PC-3 (cell line): ENCODE data around the gene TTC9B. TPM values are rescaled to one million over a fixed set of nuclear protein-coding genes. Genes with fewer than 3 reads are reported as not detected.
A peak's percentile ranks its signal among the peaks of the same experiment; 100 is the strongest.

Experiments
- ATAC-seq: fragments of 200-7000 bp; cut with Tn5 transposase; 2 replicates; pipeline ENCODE4 v1.9.1; 2020; ENCODE audit warnings: mild to moderate bottlenecking, moderate library complexity
- BruUV-seq: library from RNA; stranded (reverse); fragments of 400-500 nt; replicated peaks from 2 replicates; lab custom pipeline; 2021; lab: Mats Ljungman, UMichigan
- CTCF ChIA-PET: fragments of 300-600 bp; sonication (Branson Sonifier 250); formaldehyde crosslinking; loops from one replicate; lab custom pipeline; 2022; ENCODE audit warnings: antibody characterized with exemption; lab: Charles Lee
- POLR2A ChIA-PET: fragments of 300-600 bp; sonication (Branson Sonifier 250); formaldehyde crosslinking; loops from one replicate; lab custom pipeline; 2022; ENCODE audit warnings: antibody characterized with exemption; ENCODE audit not compliant: unreplicated experiment; lab: Charles Lee
- DNase-seq: peaks from one replicate; pipeline ENCODE4 v3.0.0-alpha.2; 2015
- H2AFZ ChIP-seq: fragments of 300-600 bp; sonication (generic); 2 replicates; pipeline ENCODE4 v1.6.0; 2016; ENCODE audit warnings: antibody characterized with exemption, low read length
- H3F3A ChIP-seq: fragments of 300-600 bp; sonication (generic); one replicate; pipeline ENCODE4 v1.6.0; 2017; ENCODE audit warnings: antibody characterized with exemption, low read length, control low read depth, mild to moderate bottlenecking; ENCODE audit not compliant: unreplicated experiment
- H3K27ac ChIP-seq: fragments of 300-600 bp; sonication (generic); 2 replicates; pipeline ENCODE4 v1.5.1; 2016; ENCODE audit warnings: mild to moderate bottlenecking, low read length
- H3K27me3 ChIP-seq: fragments of 300-600 bp; sonication (generic); 2 replicates; pipeline ENCODE4 v1.6.1; 2016; ENCODE audit warnings: low read length, mixed read lengths
- H3K36me3 ChIP-seq: fragments of 300-600 bp; sonication (generic); 2 replicates; pipeline ENCODE4 v1.6.1; 2016; ENCODE audit warnings: low read depth, mixed run types, low read length, mixed read lengths
- H3K4me1 ChIP-seq: fragments of 300-600 bp; sonication (generic); 2 replicates; pipeline ENCODE4 v1.5.1; 2016; ENCODE audit warnings: low read length; ENCODE audit not compliant: insufficient read depth
- H3K4me2 ChIP-seq: fragments of 300-600 bp; sonication (generic); 2 replicates; pipeline ENCODE4 v1.6.0; 2016; ENCODE audit warnings: low read length
- H3K4me3 ChIP-seq: fragments of 300-600 bp; sonication (generic); 2 replicates; pipeline ENCODE4 v1.5.1; 2016; ENCODE audit warnings: mild to moderate bottlenecking, low read length, mixed read lengths
- H3K79me2 ChIP-seq: fragments of 300-600 bp; sonication (generic); 2 replicates; pipeline ENCODE4 v1.6.1; 2017; ENCODE audit warnings: low read length, mixed read lengths
- H3K9ac ChIP-seq: fragments of 300-600 bp; sonication (generic); 2 replicates; pipeline ENCODE4 v1.6.0; 2016; ENCODE audit warnings: mild to moderate bottlenecking, low read length
- H3K9me2 ChIP-seq: fragments of 300-600 bp; sonication (generic); replicated peaks from 2 replicates; pipeline ENCODE4 v1.6.1; 2016; ENCODE audit warnings: mixed run types, low read length, mixed read lengths
- H3K9me3 ChIP-seq: fragments of 300-600 bp; sonication (generic); 2 replicates; pipeline ENCODE4 v1.6.1; 2016; ENCODE audit warnings: low read length, mixed read lengths
- H4K20me1 ChIP-seq: fragments of 300-600 bp; sonication (generic); 2 replicates; pipeline ENCODE4 v1.6.1; 2016; ENCODE audit warnings: low read length, mixed read lengths
- CTCF ChIP-seq: fragments of 300-600 bp; sonication (generic); conservative IDR thresholded peaks from 2 replicates; pipeline ENCODE4 v1.5.1; 2017; ENCODE audit warnings: antibody characterized with exemption, low read depth, mild to moderate bottlenecking, low read length
- EZH2 ChIP-seq: fragments of 300-600 bp; sonication (generic); IDR thresholded peaks from one replicate; pipeline ENCODE4 v1.6.1; 2017; ENCODE audit warnings: antibody characterized with exemption, mild to moderate bottlenecking, low read length; ENCODE audit not compliant: unreplicated experiment
- EZH2phosphoT487 ChIP-seq: fragments of 300-600 bp; sonication (generic); IDR thresholded peaks from 2 replicates; pipeline ENCODE4 v1.6.1; 2018; ENCODE audit warnings: mild to moderate bottlenecking, antibody characterized with exemption, low read length, borderline replicate concordance
- intact Hi-C: fragments of 100-400 bp; cut with micrococcal nuclease; formaldehyde crosslinking; loops from 2 replicates; pipeline ENCODE4 v1.9.0; 2023
- total RNA-seq: library from RNA; depleted of rRNA; stranded (reverse); fragments of >200 nt; gene quantifications from 2 replicates; pipeline ENCODE4 v1.2.3, GENCODE V29; 2014

The TTC9B gene
- total RNA-seq, 1 experiment from 2014 or later = 0.15 TPM

DNA sequence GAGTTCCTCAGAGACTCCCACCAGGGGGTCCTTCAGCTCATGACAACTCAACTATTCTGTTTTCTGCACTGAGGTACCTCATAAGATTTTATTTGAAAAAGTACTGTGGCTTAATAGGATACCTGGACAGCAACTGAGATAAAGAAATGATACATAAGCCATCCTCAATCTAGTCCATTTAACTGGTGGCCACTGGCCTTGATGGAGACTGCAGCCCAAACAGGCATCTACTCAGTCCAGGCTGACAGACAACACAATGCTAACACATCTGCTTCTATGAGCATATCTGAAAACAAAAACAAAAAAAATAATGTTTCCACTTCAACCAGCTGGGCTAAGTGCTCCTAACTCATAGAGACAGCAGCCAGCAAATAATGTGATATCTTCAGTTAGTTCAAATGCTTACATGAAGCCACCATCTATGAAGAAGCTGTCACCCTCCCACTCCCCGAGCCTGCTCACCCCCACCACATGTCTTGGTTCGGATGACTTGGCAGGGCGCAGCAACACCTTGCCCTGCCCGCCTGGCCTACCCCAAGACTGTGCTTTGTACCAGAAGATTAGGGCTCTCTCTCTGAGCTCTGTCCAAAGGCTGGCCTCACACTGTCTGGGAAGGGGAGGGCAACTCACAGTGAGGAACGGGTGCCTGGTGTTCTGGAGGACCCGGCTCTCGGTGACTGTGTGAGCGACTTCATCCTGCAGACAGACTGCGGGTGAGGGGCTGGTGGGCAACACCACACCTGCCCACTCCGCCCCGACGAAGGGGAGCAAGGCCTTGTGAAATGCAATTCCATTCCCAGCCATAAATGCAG, 21.4 kb upstream of the TTC9B start:
- ATAC-seq (no peak), DNase-seq (no peak)
- ChIA-PET CTCF (no interaction called here), POLR2A (no interaction called here)
- Histone ChIP-seq H4K20me1 (no peaks in the 10 kb centered on the region), H3K4me1 (no peaks in the 10 kb centered on the region), H3K79me2 (no peaks in the 10 kb centered on the region), H3K27me3 (no peaks in the 10 kb centered on the region), H3K36me3 (peaks cover 2% of the 10 kb centered on the region; the same call in 1 of the 2 replicates), H3K4me3 (no peak overlapping the region), H3K27ac (no peak overlapping the region), H3K9me2 (no peaks in the 10 kb centered on the region), H2AFZ (no peak overlapping the region), H3K4me2 (no peak overlapping the region), H3F3A (no peaks in the 10 kb centered on the region), H3K9me3 (no peaks in the 10 kb centered on the region), H3K9ac (no peak overlapping the region)
- TF ChIP-seq CTCF (no peak), EZH2 (no peak), EZH2phosphoT487 (no peak)
- intact Hi-C loops = no loop called here
- TSS peak; percentile 24 for BruUV-seq

- H4K20me1 ChIP-seq = no peaks in the 10 kb centered on the region
- no peaks in the 10 kb centered on the region for H3K27me3 ChIP-seq
- ChIA-PET POLR2A (no interaction called here), CTCF (no interaction called here)
- no peak overlapping the region for H3K4me2 ChIP-seq
- H3K4me3 ChIP-seq = no peak overlapping the region
- H3K79me2 ChIP-seq = no peaks in the 10 kb centered on the region
- no peak overlapping the region for H3K9ac ChIP-seq
- ATAC-seq (no peak), DNase-seq (no peak)
- H3K27ac ChIP-seq = no peak overlapping the region
- no peaks in the 10 kb centered on the region for H3K9me3 ChIP-seq
- H3K36me3 ChIP-seq = peaks cover 2% of the 10 kb centered on the region; the same call in 1 of the 2 replicates
- no peaks in the 10 kb centered on the region for H3F3A ChIP-seq
- no peaks in the 10 kb centered on the region for H3K9me2 ChIP-seq
- H2AFZ ChIP-seq = no peak overlapping the region
- no peaks in the 10 kb centered on the region for H3K4me1 ChIP-seq
- TF ChIP-seq CTCF (no peak), EZH2phosphoT487 (no peak), EZH2 (no peak)
- intact Hi-C loops = no loop called here
- no TSS peak for BruUV-seq
Measured at GRCh38 chr19:40238775-40239174, 20.6 kb upstream of the TTC9B start.

GRCh38 chr19:40237791-40238190, 19.6 kb upstream of the TTC9B start:
- intact Hi-C loops = no loop called here
- Histone ChIP-seq H3K27ac (no peak overlapping the region), H3K9me2 (no peaks in the 10 kb centered on the region), H3K4me3 (no peak overlapping the region), H3F3A (no peaks in the 10 kb centered on the region), H3K4me1 (no peaks in the 10 kb centered on the region), H4K20me1 (no peaks in the 10 kb centered on the region), H3K36me3 (peaks cover 2% of the 10 kb centered on the region; the same call in 1 of the 2 replicates), H2AFZ (no peak overlapping the region), H3K27me3 (no peaks in the 10 kb centered on the region), H3K9ac (no peak overlapping the region), H3K9me3 (no peaks in the 10 kb centered on the region), H3K4me2 (no peak overlapping the region), H3K79me2 (no peaks in the 10 kb centered on the region)
- TF ChIP-seq EZH2 (no peak), EZH2phosphoT487 (no peak), CTCF (no peak)
- POLR2A ChIA-PET = no interaction called here
- no peak for DNase-seq
- ATAC-seq = no peak
- CTCF ChIA-PET = no interaction called here
- BruUV-seq = no TSS peak
